ENCODE data around the gene PTGR3.
A peak's percentile ranks its signal among the peaks of the same experiment; 100 is the strongest.

PTGR3 gene

GRCh38 chr18:75246721-75247610 lies 38.0 kb upstream of the PTGR3 start:
- no peak for TF ChIP-seq CTCF (IDR thresholded peaks at IDR 0.05)
- no peak for DNase-seq (ENCODE audit: low spot score)
- H3K27ac ChIP-seq: peak overlapping the region; percentile 62 to 78
- H3K4me3 ChIP-seq: peak overlapping the region; percentile 55

- no peak overlapping the region for H3K27ac ChIP-seq
- DNase-seq (ENCODE audit: low spot score): no peak
- H3K4me3 ChIP-seq: no peak overlapping the region
- no peak for TF ChIP-seq CTCF (IDR thresholded peaks at IDR 0.05)
Observed at GRCh38 chr18:75244351-75245313, 35.7 kb upstream of the PTGR3 start.

GRCh38 chr18:75241705-75242104 lies 32.8 kb upstream of the PTGR3 start:
- Histone ChIP-seq H3K4me3 (no peak overlapping the region), H3K27ac (no peak overlapping the region)
- no peak for TF ChIP-seq CTCF (IDR thresholded peaks at IDR 0.05)
- DNase-seq (ENCODE audit: low spot score): no peak

- DNase-seq (ENCODE audit: low spot score): no peak
- TF ChIP-seq CTCF (IDR thresholded peaks at IDR 0.05): no peak
- H3K27ac ChIP-seq: no peak overlapping the region
- no peak overlapping the region for H3K4me3 ChIP-seq
Observed at GRCh38 chr18:75240433-75240832, 31.5 kb upstream of the PTGR3 start.

GRCh38 chr18:75238786-75239185 lies 29.8 kb upstream of the PTGR3 start:
- Histone ChIP-seq H3K27ac (no peak overlapping the region), H3K4me3 (no peak overlapping the region)
- TF ChIP-seq CTCF (IDR thresholded peaks at IDR 0.05): no peak
- no peak for DNase-seq (ENCODE audit: low spot score)

- no peak for DNase-seq (ENCODE audit: low spot score)
- TF ChIP-seq CTCF (IDR thresholded peaks at IDR 0.05): no peak
- H3K4me3 ChIP-seq: no peak overlapping the region
- H3K27ac ChIP-seq: no peak overlapping the region
Observed at GRCh38 chr18:75238100-75238499, 29.2 kb upstream of the PTGR3 start.
